ENCODE data around the gene KDM1A.
"Not testable (repeated sequence)": the region's sequence is repeated elsewhere in the genome, so short reads cannot be mapped to it uniquely, and the experiment has no call there.

KDM1A gene

GRCh38 chr1:23019094-23019862 is at the start of gene KDM1A:
Gene KDM1A (plus strand): TSS chr1:23019468. CDS start chr1:23019597, 129 bp downstream.
- peaks cover 5% of the 10 kb centered on the region for H3K36me3 Mint-ChIP-seq
- H3K4me1 Mint-ChIP-seq (ENCODE audit: low read depth): peaks cover 40% of the 10 kb centered on the region
- H3K27me3 Mint-ChIP-seq: no peaks in the 10 kb centered on the region
- peak within 1 kb of the TSS; percentile 89 for H3K27ac Mint-ChIP-seq
- peak within 1 kb of the TSS; percentile 94 for H3K4me3 Mint-ChIP-seq
- H3K9me3 Mint-ChIP-seq (ENCODE audit: low read depth): peaks cover 7% of the 10 kb centered on the region

- no peak overlapping the region for H3K27ac Mint-ChIP-seq
- peaks cover 8% of the 10 kb centered on the region for H3K9me3 Mint-ChIP-seq (ENCODE audit: low read depth)
- peaks cover 42% of the 10 kb centered on the region for H3K27me3 Mint-ChIP-seq
- peaks cover 2% of the 10 kb centered on the region for H3K36me3 Mint-ChIP-seq
- no peak overlapping the region for H3K4me3 Mint-ChIP-seq
- H3K4me1 Mint-ChIP-seq (ENCODE audit: low read depth): no peaks in the 10 kb centered on the region
These were observed 49.2 kb upstream of the KDM1A start for GRCh38 chr1:22970096-22970495.

- H3K4me1 Mint-ChIP-seq (ENCODE audit: low read depth): no peaks in the 10 kb centered on the region
- no peak overlapping the region for H3K4me3 Mint-ChIP-seq
- H3K36me3 Mint-ChIP-seq: no peaks in the 10 kb centered on the region
- peaks cover 42% of the 10 kb centered on the region for H3K27me3 Mint-ChIP-seq
- H3K9me3 Mint-ChIP-seq (ENCODE audit: low read depth): peaks cover 7% of the 10 kb centered on the region
- no peak overlapping the region for H3K27ac Mint-ChIP-seq
These were observed 48.1 kb upstream of the KDM1A start for GRCh38 chr1:22971161-22971560.

GRCh38 chr1:22971611-22972405 is 47.5 kb upstream of the KDM1A start:
- Mint-ChIP-seq H3K4me3 (no peak overlapping the region), H3K9me3 (ENCODE audit: low read depth) (peaks cover under 1% of the 10 kb centered on the region), H3K4me1 (ENCODE audit: low read depth) (no peaks in the 10 kb centered on the region), H3K27ac (no peak overlapping the region), H3K27me3 (peaks cover 41% of the 10 kb centered on the region), H3K36me3 (no peaks in the 10 kb centered on the region)

- H3K36me3 Mint-ChIP-seq: no peaks in the 10 kb centered on the region
- H3K4me1 Mint-ChIP-seq (ENCODE audit: low read depth): no peaks in the 10 kb centered on the region
- no peak within 1 kb of the TSS for H3K27ac Mint-ChIP-seq
- peaks cover 40% of the 10 kb centered on the region for H3K27me3 Mint-ChIP-seq
- no peak within 1 kb of the TSS for H3K4me3 Mint-ChIP-seq
- H3K9me3 Mint-ChIP-seq (ENCODE audit: low read depth): no peaks in the 10 kb centered on the region
These were observed 46.5 kb upstream of the KDM1A start, which contains the start of gene LACTBL1 for GRCh38 chr1:22972760-22973159. Gene LACTBL1 (minus strand): TSS chr1:22972866. CDS start chr1:22972316, 550 bp downstream.

GRCh38 chr1:22975694-22976093 is 43.6 kb upstream of the KDM1A start:
- peaks cover 22% of the 10 kb centered on the region for H3K27me3 Mint-ChIP-seq
- no peaks in the 10 kb centered on the region for H3K36me3 Mint-ChIP-seq
- H3K27ac Mint-ChIP-seq: no peak overlapping the region
- no peak overlapping the region for H3K4me3 Mint-ChIP-seq
- H3K4me1 Mint-ChIP-seq (ENCODE audit: low read depth): no peaks in the 10 kb centered on the region
- H3K9me3 Mint-ChIP-seq (ENCODE audit: low read depth): no peaks in the 10 kb centered on the region

GRCh38 chr1:22976127-22976460 is 43.2 kb upstream of the KDM1A start:
- no peaks in the 10 kb centered on the region for H3K9me3 Mint-ChIP-seq (ENCODE audit: low read depth)
- H3K27me3 Mint-ChIP-seq: peaks cover 19% of the 10 kb centered on the region
- no peak overlapping the region for H3K4me3 Mint-ChIP-seq
- no peak overlapping the region for H3K27ac Mint-ChIP-seq
- no peaks in the 10 kb centered on the region for H3K4me1 Mint-ChIP-seq (ENCODE audit: low read depth)
- H3K36me3 Mint-ChIP-seq: no peaks in the 10 kb centered on the region

- Mint-ChIP-seq H3K36me3 (no peaks in the 10 kb centered on the region), H3K9me3 (ENCODE audit: low read depth) (no peaks in the 10 kb centered on the region), H3K4me1 (ENCODE audit: low read depth) (no peaks in the 10 kb centered on the region), H3K27me3 (peaks cover 15% of the 10 kb centered on the region), H3K4me3 (no peak overlapping the region), H3K27ac (no peak overlapping the region)
These were observed 42.6 kb upstream of the KDM1A start for GRCh38 chr1:22976461-22977243.

- peaks cover 9% of the 10 kb centered on the region for H3K27me3 Mint-ChIP-seq
- no peak overlapping the region for H3K27ac Mint-ChIP-seq
- H3K4me1 Mint-ChIP-seq (ENCODE audit: low read depth): no peaks in the 10 kb centered on the region
- H3K4me3 Mint-ChIP-seq: no peak overlapping the region
- H3K36me3 Mint-ChIP-seq: no peaks in the 10 kb centered on the region
- H3K9me3 Mint-ChIP-seq (ENCODE audit: low read depth): no peaks in the 10 kb centered on the region
These were observed 41.0 kb upstream of the KDM1A start for GRCh38 chr1:22978299-22978698.

GRCh38 chr1:22980471-22980790 is 38.8 kb upstream of the KDM1A start:
- H3K36me3 Mint-ChIP-seq; H3K9me3 Mint-ChIP-seq (ENCODE audit: low read depth); H3K4me1 Mint-ChIP-seq (ENCODE audit: low read depth); H3K27me3 Mint-ChIP-seq; H3K4me3 Mint-ChIP-seq; H3K27ac Mint-ChIP-seq: not testable (repeated sequence)

- H3K27me3 Mint-ChIP-seq: peaks cover 1% of the 10 kb centered on the region
- no peaks in the 10 kb centered on the region for H3K36me3 Mint-ChIP-seq
These were observed 35.3 kb upstream of the KDM1A start for GRCh38 chr1:22983944-22984343.

GRCh38 chr1:22992384-22992783 is 26.9 kb upstream of the KDM1A start:
- H3K4me1 Mint-ChIP-seq (ENCODE audit: low read depth); H3K27ac Mint-ChIP-seq; H3K36me3 Mint-ChIP-seq; H3K9me3 Mint-ChIP-seq (ENCODE audit: low read depth); H3K27me3 Mint-ChIP-seq; H3K4me3 Mint-ChIP-seq: not testable (repeated sequence)

More at GRCh38 chr1:22983944-22984343, 35.3 kb upstream of the KDM1A start:
- H3K9me3 Mint-ChIP-seq (ENCODE audit: low read depth): no peaks in the 10 kb centered on the region
- H3K27ac Mint-ChIP-seq: no peak overlapping the region
- no peaks in the 10 kb centered on the region for H3K4me1 Mint-ChIP-seq (ENCODE audit: low read depth)
- H3K4me3 Mint-ChIP-seq: no peak overlapping the region

- H3K36me3 Mint-ChIP-seq; H3K9me3 Mint-ChIP-seq (ENCODE audit: low read depth); H3K4me1 Mint-ChIP-seq (ENCODE audit: low read depth); H3K27me3 Mint-ChIP-seq; H3K4me3 Mint-ChIP-seq; H3K27ac Mint-ChIP-seq: not testable (repeated sequence)
These were observed 26.0 kb upstream of the KDM1A start for GRCh38 chr1:22993220-22993795.

- H3K4me1 Mint-ChIP-seq (ENCODE audit: low read depth): no peaks in the 10 kb centered on the region
- H3K4me3 Mint-ChIP-seq: no peak overlapping the region
- H3K27me3 Mint-ChIP-seq: no peaks in the 10 kb centered on the region
- H3K27ac Mint-ChIP-seq: no peak overlapping the region
- peaks cover 2% of the 10 kb centered on the region for H3K36me3 Mint-ChIP-seq
- H3K9me3 Mint-ChIP-seq (ENCODE audit: low read depth): peaks cover 4% of the 10 kb centered on the region
These were observed 23.5 kb upstream of the KDM1A start for GRCh38 chr1:22995774-22996173.

- H3K4me3 Mint-ChIP-seq; H3K27ac Mint-ChIP-seq; H3K4me1 Mint-ChIP-seq (ENCODE audit: low read depth); H3K36me3 Mint-ChIP-seq; H3K27me3 Mint-ChIP-seq; H3K9me3 Mint-ChIP-seq (ENCODE audit: low read depth): not testable (repeated sequence)
These were observed 21.7 kb upstream of the KDM1A start for GRCh38 chr1:22997528-22997927.
